ENCODE measurements around the gene PRICKLE4. TPM values are rescaled to one million over a fixed set of nuclear protein-coding genes. Genes with fewer than 3 reads are reported as not detected.

Gene PRICKLE4
- polyA plus RNA-seq, 1 donor from 2014 or later: 1.3 TPM

- Histone ChIP-seq H3K4me3 (ENCODE audit: low read length) (no peak overlapping the region), H3K9me2 (ENCODE audit: insufficient read depth, low read length) (no peaks in the 10 kb centered on the region), H3K4me2 (ENCODE audit: low read length) (no peak overlapping the region), H3F3A (ENCODE audit: insufficient read depth, low read length, poor library complexity, severe bottlenecking) (no peaks in the 10 kb centered on the region), H4K20me1 (ENCODE audit: insufficient read depth) (no peaks in the 10 kb centered on the region), H3K9ac (ENCODE audit: low read length) (no peak overlapping the region), H2AFZ (ENCODE audit: low read depth, low read length) (no peak overlapping the region), H3K79me2 (replicated peaks; ENCODE audit: insufficient read depth, low read length) (no peaks in the 10 kb centered on the region), H3K27ac (ENCODE audit: low read length) (no peak overlapping the region), H3K27me3 (ENCODE audit: insufficient read depth, low read depth, low read length) (no peaks in the 10 kb centered on the region), H3K9me3 (ENCODE audit: low read length) (no peaks in the 10 kb centered on the region), H3K36me3 (ENCODE audit: insufficient read depth, low read length) (no peaks in the 10 kb centered on the region)
- no peak for TF ChIP-seq SMC3 (conservative IDR thresholded peaks at IDR 0.05; ENCODE audit: poor library complexity)
- no peak for TF ChIP-seq EZH2 (IDR thresholded peaks at IDR 0.05; ENCODE audit: borderline replicate concordance, insufficient read depth, low read length, poor library complexity, severe bottlenecking)
- no peak for TF ChIP-seq POLR2AphosphoS5 (IDR thresholded peaks at IDR 0.05)
- no peak for TF ChIP-seq EP300 (conservative IDR thresholded peaks at IDR 0.05; ENCODE audit: poor library complexity, severe bottlenecking)
- TF ChIP-seq CTCF (IDR thresholded peaks at IDR 0.05; ENCODE audit: poor library complexity, severe bottlenecking): no peak
- no peak for TF ChIP-seq MXI1 (conservative IDR thresholded peaks at IDR 0.05; ENCODE audit: poor library complexity, severe bottlenecking)
- TF ChIP-seq REST (IDR thresholded peaks at IDR 0.05; ENCODE audit: borderline replicate concordance): no peak
- TF ChIP-seq TAF1 (IDR thresholded peaks at IDR 0.05; ENCODE audit: low read depth): no peak
- no peak for TF ChIP-seq RAD21 (conservative IDR thresholded peaks at IDR 0.05)
These were observed 30.2 kb upstream of the PRICKLE4 start for GRCh38 chr6:41750374-41750773.

GRCh38 chr6:41755895-41756294 lies 24.7 kb upstream of the PRICKLE4 start:
- no peak for TF ChIP-seq TAF1 (IDR thresholded peaks at IDR 0.05; ENCODE audit: low read depth)
- TF ChIP-seq EZH2 (IDR thresholded peaks at IDR 0.05; ENCODE audit: borderline replicate concordance, insufficient read depth, low read length, poor library complexity, severe bottlenecking): no peak
- TF ChIP-seq POLR2AphosphoS5 (IDR thresholded peaks at IDR 0.05): no peak
- no peak for TF ChIP-seq RAD21 (conservative IDR thresholded peaks at IDR 0.05)
- TF ChIP-seq SMC3 (conservative IDR thresholded peaks at IDR 0.05; ENCODE audit: poor library complexity): no peak
- TF ChIP-seq REST (IDR thresholded peaks at IDR 0.05; ENCODE audit: borderline replicate concordance): no peak
- TF ChIP-seq CTCF (IDR thresholded peaks at IDR 0.05; ENCODE audit: poor library complexity, severe bottlenecking): no peak
- no peak for TF ChIP-seq MXI1 (conservative IDR thresholded peaks at IDR 0.05; ENCODE audit: poor library complexity, severe bottlenecking)
- TF ChIP-seq EP300 (conservative IDR thresholded peaks at IDR 0.05; ENCODE audit: poor library complexity, severe bottlenecking): no peak
- Histone ChIP-seq H3F3A (ENCODE audit: insufficient read depth, low read length, poor library complexity, severe bottlenecking) (no peaks in the 10 kb centered on the region), H3K9me3 (ENCODE audit: low read length) (no peaks in the 10 kb centered on the region), H3K4me2 (ENCODE audit: low read length) (no peak overlapping the region), H3K79me2 (replicated peaks; ENCODE audit: insufficient read depth, low read length) (no peaks in the 10 kb centered on the region), H3K27me3 (ENCODE audit: insufficient read depth, low read depth, low read length) (no peaks in the 10 kb centered on the region), H3K27ac (ENCODE audit: low read length) (no peak overlapping the region), H3K36me3 (ENCODE audit: insufficient read depth, low read length) (no peaks in the 10 kb centered on the region), H3K4me3 (ENCODE audit: low read length) (no peak overlapping the region), H3K9ac (ENCODE audit: low read length) (no peak overlapping the region), H2AFZ (ENCODE audit: low read depth, low read length) (no peak overlapping the region), H3K9me2 (ENCODE audit: insufficient read depth, low read length) (no peaks in the 10 kb centered on the region), H4K20me1 (ENCODE audit: insufficient read depth) (no peaks in the 10 kb centered on the region)
